Measurements from ENCODE around the gene MBTD1. TPM values are rescaled to one million over a fixed set of nuclear protein-coding genes. Genes with fewer than 3 reads are reported as not detected.
"Not testable (repeated sequence)": the region's sequence is repeated elsewhere in the genome, so short reads cannot be mapped to it uniquely, and the experiment has no call there.

The MBTD1 gene
- total RNA-seq, 1 experiment from 2014 or later, result 20.4 TPM

GRCh38 chr17:51185763-51186332 is 74.0 kb downstream of the MBTD1 start:
- Histone ChIP-seq H2AFZ (no peak overlapping the region), H3K36me3 (ENCODE audit: low read depth) (peaks cover 26% of the 10 kb centered on the region; the same call in 1 of the 2 replicates), H3K79me2 (ENCODE audit: low read depth) (no peaks in the 10 kb centered on the region), H4K20me1 (ENCODE audit: insufficient read depth) (0 out of 2 replicates have a peak, but pooled peaks cover 5% of the 10 kb centered on the region), H3F3A (ENCODE audit: insufficient read depth, low read depth) (peaks cover 25% of the 10 kb centered on the region), H3K9me2 (ENCODE audit: insufficient read depth) (no peaks in the 10 kb centered on the region), H3K4me3 (no peak overlapping the region), H3K9me3 (ENCODE audit: insufficient read depth, low read depth) (no peaks in the 10 kb centered on the region), H3K4me1 (replicated peaks; ENCODE audit: insufficient read depth) (no peaks in the 10 kb centered on the region), H3K27me3 (ENCODE audit: insufficient read depth, low read depth) (no peaks in the 10 kb centered on the region), H3K27ac (no peak overlapping the region), H3K4me2 (no peak overlapping the region)
- TF ChIP-seq CTCF (conservative IDR thresholded peaks at IDR 0.05) (no peak), EZH2 (IDR thresholded peaks at IDR 0.05; ENCODE audit: low read depth) (no peak)
- ChIA-PET CTCF (no interaction called here), POLR2A (ENCODE audit: unreplicated experiment) (no interaction called here)
- BruUV-seq (replicated peaks), result no TSS peak
- intact Hi-C loops (cut with micrococcal nuclease; ENCODE audit: unreplicated experiment), result no loop called here
- DNase-seq, result no peak

GRCh38 chr17:51184124-51184523 is 75.7 kb downstream of the MBTD1 start:
- intact Hi-C loops (cut with micrococcal nuclease; ENCODE audit: unreplicated experiment), result no loop called here
- no peak for DNase-seq
- H3F3A ChIP-seq (ENCODE audit: insufficient read depth, low read depth), result peaks cover 25% of the 10 kb centered on the region; the same call in 1 of the 2 replicates
- H3K27ac ChIP-seq, result no peak overlapping the region
- no TSS peak for BruUV-seq (replicated peaks)
- no peak overlapping the region for H3K4me3 ChIP-seq
- POLR2A ChIA-PET (ENCODE audit: unreplicated experiment), result interaction anchor here (0.7 kb wide), 1 partner anchor 318 kb away, joined by 4 read pairs; no protein-coding TSS in a partner anchor
- H3K79me2 ChIP-seq (ENCODE audit: low read depth), result no peaks in the 10 kb centered on the region
- no peaks in the 10 kb centered on the region for H3K9me2 ChIP-seq (ENCODE audit: insufficient read depth)
- no peaks in the 10 kb centered on the region for H3K27me3 ChIP-seq (ENCODE audit: insufficient read depth, low read depth)
- H3K36me3 ChIP-seq (ENCODE audit: low read depth), result peaks cover 21% of the 10 kb centered on the region; the same call in 1 of the 2 replicates
- H4K20me1 ChIP-seq (ENCODE audit: insufficient read depth), result 0 out of 2 replicates have a peak, but pooled peaks cover 5% of the 10 kb centered on the region
- no peak for TF ChIP-seq CTCF (conservative IDR thresholded peaks at IDR 0.05)
- TF ChIP-seq EZH2 (IDR thresholded peaks at IDR 0.05; ENCODE audit: low read depth), result no peak
- CTCF ChIA-PET, result no interaction called here
- no peak overlapping the region for H3K4me2 ChIP-seq
- H3K4me1 ChIP-seq (replicated peaks; ENCODE audit: insufficient read depth), result no peaks in the 10 kb centered on the region
- no peak overlapping the region for H2AFZ ChIP-seq
- no peaks in the 10 kb centered on the region for H3K9me3 ChIP-seq (ENCODE audit: insufficient read depth, low read depth)

- no peak overlapping the region for H3K4me3 ChIP-seq
- H3K9me3 ChIP-seq (ENCODE audit: insufficient read depth, low read depth), result no peaks in the 10 kb centered on the region
- DNase-seq, result no peak
- peaks cover 15% of the 10 kb centered on the region for H3K36me3 ChIP-seq (ENCODE audit: low read depth)
- no TSS peak for BruUV-seq (replicated peaks)
- no peak overlapping the region for H3K4me2 ChIP-seq
- no peaks in the 10 kb centered on the region for H3K9me2 ChIP-seq (ENCODE audit: insufficient read depth)
- no peaks in the 10 kb centered on the region for H3K4me1 ChIP-seq (replicated peaks; ENCODE audit: insufficient read depth)
- H4K20me1 ChIP-seq (ENCODE audit: insufficient read depth), result peaks cover 5% of the 10 kb centered on the region
- no peaks in the 10 kb centered on the region for H3K27me3 ChIP-seq (ENCODE audit: insufficient read depth, low read depth)
- TF ChIP-seq CTCF (conservative IDR thresholded peaks at IDR 0.05) (no peak), EZH2 (IDR thresholded peaks at IDR 0.05; ENCODE audit: low read depth) (no peak)
- intact Hi-C loops (cut with micrococcal nuclease; ENCODE audit: unreplicated experiment), result no loop called here
- CTCF ChIA-PET, result no interaction called here
- H3F3A ChIP-seq (ENCODE audit: insufficient read depth, low read depth), result peaks cover 27% of the 10 kb centered on the region
- POLR2A ChIA-PET (ENCODE audit: unreplicated experiment), result no interaction called here
- H3K27ac ChIP-seq, result no peak overlapping the region
- H2AFZ ChIP-seq, result no peak overlapping the region
- no peaks in the 10 kb centered on the region for H3K79me2 ChIP-seq (ENCODE audit: low read depth)
Observed at GRCh38 chr17:51180486-51180885, 79.4 kb downstream of the MBTD1 start.

GRCh38 chr17:51172030-51172429 is 87.8 kb downstream of the MBTD1 start:
- POLR2A ChIA-PET (ENCODE audit: unreplicated experiment), result interaction anchor here (0.5 kb wide), 1 partner anchor 139 kb away, joined by 3 read pairs; no protein-coding TSS in a partner anchor
- H3K4me3 ChIP-seq; intact Hi-C loops (cut with micrococcal nuclease; ENCODE audit: unreplicated experiment); H3K27me3 ChIP-seq (ENCODE audit: insufficient read depth, low read depth); CTCF ChIA-PET; H3K4me2 ChIP-seq; BruUV-seq (replicated peaks); H3K9me3 ChIP-seq (ENCODE audit: insufficient read depth, low read depth); H3K9me2 ChIP-seq (ENCODE audit: insufficient read depth); H3K27ac ChIP-seq; DNase-seq; H2AFZ ChIP-seq: not testable (repeated sequence)
- Histone ChIP-seq H3K79me2 (ENCODE audit: low read depth) (peaks cover 22% of the 10 kb centered on the region), H3K36me3 (ENCODE audit: low read depth) (peaks cover 42% of the 10 kb centered on the region), H3K4me1 (replicated peaks; ENCODE audit: insufficient read depth) (peaks cover 13% of the 10 kb centered on the region; the same call in 1 of the 2 replicates), H4K20me1 (ENCODE audit: insufficient read depth) (peaks cover 48% of the 10 kb centered on the region), H3F3A (ENCODE audit: insufficient read depth, low read depth) (peaks cover 78% of the 10 kb centered on the region)
